ENCODE results near the gene PRSS36. TPM values are rescaled to one million over a fixed set of nuclear protein-coding genes. Genes with fewer than 3 reads are reported as not detected.

The PRSS36 gene
- total and polyA plus RNA-seq, 2 of the 4 experiments (the other 2 are of a cell fraction) = 0.18 to 0.55 TPM

GRCh38 chr16:31181102-31181830, 31.4 kb upstream of the PRSS36 start:
- peak; percentile 44 for DNase-seq
- BruUV-seq (replicated peaks) = TSS peak; percentile 42
- peak overlapping the region; percentile 61 for H2AK5ac ChIP-seq (ENCODE audit: low read depth, low read length)
- 0 out of 2 replicates have a peak overlapping the region, but pooled peaks have one; percentile 7 for H4K91ac ChIP-seq (ENCODE audit: insufficient read depth, low read depth, low read length)
- peaks cover 7% of the 10 kb centered on the region; the same call in 1 of the 2 replicates for H3K9me1 ChIP-seq (ENCODE audit: insufficient read depth, low read length)
- H2BK20ac ChIP-seq (ENCODE audit: low read depth, low read length) = no peak overlapping the region
- POLR2A ChIA-PET (ENCODE audit: unreplicated experiment) = interaction anchor here (0.9 to 2.0 kb wide), 2 partner anchors 25 to 39 kb away, joined by 7 to 9 read pairs; no protein-coding TSS in a partner anchor
- H4K8ac ChIP-seq (ENCODE audit: low read depth in 2 of 2, low read length in 2 of 2) = no peak overlapping the region; a peak in 2 of 4 replicates
- H3K14ac ChIP-seq (replicated peaks; ENCODE audit: low read depth, low read length) = peak overlapping the region; percentile 84
- peak overlapping the region; percentile 54 for H2BK5ac ChIP-seq (ENCODE audit: low read depth, low read length, poor library complexity, severe bottlenecking)
- peaks cover 66% of the 10 kb centered on the region for H4K20me1 ChIP-seq (ENCODE audit: insufficient read depth, low read length)
- no peak overlapping the region for H2AFZ ChIP-seq (replicated peaks; ENCODE audit: low read length, poor library complexity)
- WGBS, 2 experiments (ENCODE audit: extremely low coverage in 2 of 2, insufficient read length in 1 of 2) = 0% methylated on average over 14 of the region's 31 CpGs; no CpG with 5 or more reads in 1 of the 2 experiments
- H2AK9ac ChIP-seq (replicated peaks; ENCODE audit: low read depth, low read length, poor library complexity) = peak overlapping the region; percentile 85
- dilution Hi-C loops (cut with HindIII; ENCODE audit: low sequenced_read_pairs, unreplicated experiment) = no loop called here
- no peak overlapping the region for H3K18ac ChIP-seq (ENCODE audit: low read depth, low read length)
- peaks cover 6% of the 10 kb centered on the region; the same call in 1 of the 2 replicates for H3K4me1 ChIP-seq (ENCODE audit: control insufficient read depth, insufficient read depth, low read length)
- peak overlapping the region; percentile 73 for H3K23ac ChIP-seq (ENCODE audit: low read depth, low read length)
- CTCF ChIA-PET = no interaction called here
- in situ Hi-C loops (cut with MboI; ENCODE audit: low sequenced_read_pairs) = no loop called here
- peaks cover 41% of the 10 kb centered on the region for H3K36me3 ChIP-seq (ENCODE audit: control insufficient read depth, insufficient read depth, low read length)
- H3K27ac ChIP-seq (ENCODE audit: insufficient read depth, low read length) = peak overlapping the region; percentile 96
- no peak overlapping the region for H2BK120ac ChIP-seq (ENCODE audit: low read depth, low read length)
- peak overlapping the region; percentile 81 for H3K4me2 ChIP-seq (ENCODE audit: low read depth, low read length)
- no peaks in the 10 kb centered on the region for H3K9me3 ChIP-seq (ENCODE audit: control insufficient read depth, insufficient read depth, low read length)
- peak overlapping the region; percentile 45; the same call in 1 of the 2 replicates for H3K56ac ChIP-seq (ENCODE audit: extremely low read depth, insufficient read depth, low read length)
- peak overlapping the region; percentile 79 for H3K9ac ChIP-seq (ENCODE audit: low read depth, low read length)
- H2BK15ac ChIP-seq (ENCODE audit: low read depth, low read length) = no peak overlapping the region
- H3K79me1 ChIP-seq (ENCODE audit: low read depth in 1 of 2, low read length in 2 of 2) = peaks cover 10 to 50% of the 10 kb centered on the region in 2 experiments
- intact Hi-C loops (cut with micrococcal nuclease) = loop anchor here (10.0 kb wide), 1 partner anchor 694 kb away; the partner anchor contains the start of gene ZNF267
- peak overlapping the region; percentile 69 for H3K4me3 ChIP-seq (ENCODE audit: insufficient read depth, low read depth, low read length)
- no peak for ATAC-seq (ENCODE audit: low read depth)
- no peak overlapping the region for H4K5ac ChIP-seq (ENCODE audit: low read depth, low read length)
- no peaks in the 10 kb centered on the region for H3K27me3 ChIP-seq (ENCODE audit: control insufficient read depth, insufficient read depth, low read length)
- H3K4ac ChIP-seq (ENCODE audit: low read depth, low read length) = peak overlapping the region; percentile 84
- TF ChIP-seq ELK1 (IDR thresholded peaks at IDR 0.05; ENCODE audit: borderline replicate concordance, low read depth, low read length) (no peak), BHLHE40 (IDR thresholded peaks at IDR 0.05; ENCODE audit: low read depth, low read length) (no peak), MXI1 (IDR thresholded peaks at IDR 0.05; ENCODE audit: borderline replicate concordance, low read depth, low read length) (no peak), CTCF (conservative IDR thresholded peaks at IDR 0.05; ENCODE audit: low read depth, low read length) (no peak), SMC3 (IDR thresholded peaks at IDR 0.05; ENCODE audit: low read depth, low read length) (no peak), CEBPB (IDR thresholded peaks at IDR 0.05; ENCODE audit: low read depth, low read length) (no peak), FOS (IDR thresholded peaks at IDR 0.05; ENCODE audit: low read depth, low read length) (no peak), MAFK (IDR thresholded peaks at IDR 0.05; ENCODE audit: low read depth, low read length) (no peak), RFX5 (IDR thresholded peaks at IDR 0.05; ENCODE audit: low read depth, low read length) (no peak), USF2 (IDR thresholded peaks at IDR 0.05; ENCODE audit: low read depth, low read length) (no peak), NFE2L2 (IDR thresholded peaks at IDR 0.05; ENCODE audit: low read depth, low read length) (no peak), RCOR1 (IDR thresholded peaks at IDR 0.05; ENCODE audit: insufficient replicate concordance, low read length) (no peak), MAZ (IDR thresholded peaks at IDR 0.05; ENCODE audit: borderline replicate concordance, low read depth, low read length) (no peak), POLR2A (IDR thresholded peaks at IDR 0.05; ENCODE audit: low read depth, low read length) (no peak)
